ENCODE measurements around the gene SWAP70. TPM values are rescaled to one million over a fixed set of nuclear protein-coding genes. Genes with fewer than 3 reads are reported as not detected.

SWAP70 gene
- polyA plus RNA-seq, 3 donors, result 10.9 to 26.4 (median 13.8) TPM

DNA sequence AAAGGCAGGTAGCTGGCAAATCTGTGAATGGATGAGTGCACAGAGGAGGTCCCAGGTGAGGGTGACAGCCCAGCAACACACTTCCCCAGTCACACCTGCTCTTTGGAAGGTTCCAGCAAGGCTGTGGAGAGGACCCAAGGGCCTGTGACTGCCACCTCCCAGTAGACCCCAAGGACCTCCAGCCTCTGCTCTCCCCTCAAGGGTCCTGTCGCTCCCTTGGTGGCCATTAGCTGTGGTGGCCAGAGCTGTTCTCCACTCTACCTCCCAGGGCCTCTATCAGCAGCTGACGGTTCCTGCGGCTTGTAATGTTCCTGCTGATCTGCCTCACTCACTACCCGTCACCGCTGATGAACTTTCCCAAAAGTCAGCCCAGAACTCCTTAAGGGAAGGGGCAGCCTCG is 93.0 kb downstream of the SWAP70 start:
- Histone ChIP-seq H3K9me3 (replicated peaks in 1 of 2; ENCODE audit: control insufficient read depth in 1 of 2, insufficient read depth in 1 of 2, low read length in 2 of 2) (no peaks in the 10 kb centered on the region), H3K27ac (ENCODE audit: low read depth in 1 of 2, low read length in 2 of 2) (no peak overlapping the region), H3K27me3 (ENCODE audit: control insufficient read depth in 2 of 2, insufficient read depth in 2 of 2, low read length in 2 of 2) (no peaks in the 10 kb centered on the region), H3K4me2 (replicated peaks; ENCODE audit: extremely low read depth, low read length, poor library complexity, severe bottlenecking) (no peak overlapping the region), H3K4me3 (replicated peaks in 1 of 3; ENCODE audit: low read depth in 2 of 3, low read length in 3 of 3) (no peak overlapping the region), H2AFZ (ENCODE audit: insufficient read depth, low read depth, low read length, poor library complexity, severe bottlenecking) (no peak overlapping the region), H3K36me3 (replicated peaks in 1 of 2; ENCODE audit: control insufficient read depth in 1 of 2, insufficient read depth in 2 of 2, low read length in 2 of 2) (peaks cover 0 to 5% of the 10 kb centered on the region in 2 donors), H3K4me1 (ENCODE audit: control insufficient read depth in 1 of 2, insufficient read depth in 2 of 2, low read length in 2 of 2) (peaks cover 19 to 24% of the 10 kb centered on the region in 2 donors), H3K9ac (ENCODE audit: insufficient read depth, low read length, poor library complexity, severe bottlenecking) (no peak overlapping the region), H3K79me2 (ENCODE audit: insufficient read depth, low read length) (no peaks in the 10 kb centered on the region), H4K20me1 (ENCODE audit: insufficient read depth, low read length) (no peaks in the 10 kb centered on the region)
- TF ChIP-seq, protein P1, sequence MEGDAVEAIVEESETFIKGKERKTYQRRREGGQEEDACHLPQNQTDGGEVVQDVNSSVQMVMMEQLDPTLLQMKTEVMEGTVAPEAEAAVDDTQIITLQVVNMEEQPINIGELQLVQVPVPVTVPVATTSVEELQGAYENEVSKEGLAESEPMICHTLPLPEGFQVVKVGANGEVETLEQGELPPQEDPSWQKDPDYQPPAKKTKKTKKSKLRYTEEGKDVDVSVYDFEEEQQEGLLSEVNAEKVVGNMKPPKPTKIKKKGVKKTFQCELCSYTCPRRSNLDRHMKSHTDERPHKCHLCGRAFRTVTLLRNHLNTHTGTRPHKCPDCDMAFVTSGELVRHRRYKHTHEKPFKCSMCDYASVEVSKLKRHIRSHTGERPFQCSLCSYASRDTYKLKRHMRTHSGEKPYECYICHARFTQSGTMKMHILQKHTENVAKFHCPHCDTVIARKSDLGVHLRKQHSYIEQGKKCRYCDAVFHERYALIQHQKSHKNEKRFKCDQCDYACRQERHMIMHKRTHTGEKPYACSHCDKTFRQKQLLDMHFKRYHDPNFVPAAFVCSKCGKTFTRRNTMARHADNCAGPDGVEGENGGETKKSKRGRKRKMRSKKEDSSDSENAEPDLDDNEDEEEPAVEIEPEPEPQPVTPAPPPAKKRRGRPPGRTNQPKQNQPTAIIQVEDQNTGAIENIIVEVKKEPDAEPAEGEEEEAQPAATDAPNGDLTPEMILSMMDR (IDR thresholded peaks at IDR 0.05), result no peak
- no peak overlapping the region for H3K27ac Mint-ChIP-seq
- peaks cover 6 to 7% of the 10 kb centered on the region in 2 donors for H3K36me3 Mint-ChIP-seq
- DNase-seq, result no peak
- H3K4me1 Mint-ChIP-seq, result peaks cover 44% of the 10 kb centered on the region
- 100% methylated on average over 6 of the region's 6 CpGs for WGBS (ENCODE audit: insufficient coverage)
- no peak overlapping the region for H3K4me3 Mint-ChIP-seq
- intact Hi-C loops (cut with micrococcal nuclease), result loop anchor here (5.0 to 10.0 kb wide), 5 partner anchors 92 to 565 kb away; partner anchors contain the start of genes ADM (in 1 of the 2), SWAP70 (in 1 of the 2) and WEE1 (in 1 of the 2)
- H3K9me3 Mint-ChIP-seq, result peaks cover 0 to 2% (median 0%) of the 10 kb centered on the region in 7 donors
- peaks cover 5 to 8% (median 7%) of the 10 kb centered on the region in 3 donors for H3K27me3 Mint-ChIP-seq (ENCODE audit: low read depth in 3 of 3)

DNA sequence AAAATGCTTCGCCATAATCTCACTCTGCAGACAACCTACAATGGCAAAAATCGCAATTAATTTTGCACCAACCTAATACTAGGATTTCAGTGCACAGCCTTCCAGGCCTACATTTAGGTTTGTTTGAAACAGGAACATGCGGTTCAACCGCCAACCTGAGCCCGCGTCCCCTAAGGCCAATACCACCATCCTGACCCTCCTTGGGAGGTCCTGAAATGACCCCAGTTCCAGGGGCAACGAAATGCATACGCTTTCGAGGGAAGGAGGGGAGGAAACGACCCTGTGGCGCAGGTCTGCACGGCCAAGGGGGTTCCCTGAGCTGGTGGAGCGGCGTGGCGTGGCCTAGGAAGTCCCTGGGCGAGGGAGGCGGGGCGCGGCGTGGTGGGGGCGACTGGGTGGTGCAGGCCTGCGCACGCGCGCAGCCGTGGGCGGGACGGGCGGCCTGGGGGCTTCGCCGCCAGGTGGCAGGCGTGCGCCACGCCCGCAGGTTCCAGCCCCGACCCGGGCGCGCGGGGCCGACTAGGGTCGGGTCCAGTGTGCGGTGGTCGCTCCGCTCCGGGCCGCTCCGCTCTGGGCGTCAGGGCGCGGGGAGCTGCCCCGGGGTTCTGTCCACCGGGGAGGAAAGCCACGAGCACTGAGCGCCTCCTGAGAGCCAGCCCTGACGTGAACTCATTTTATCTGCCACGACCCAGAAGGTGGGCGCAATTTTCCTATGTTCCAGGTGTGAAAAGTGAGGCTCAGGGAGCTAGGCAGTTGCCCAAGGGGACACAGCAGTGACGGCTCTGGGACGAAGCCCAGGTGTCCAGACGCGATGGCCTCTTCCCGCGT is 94.1 kb downstream of the SWAP70 start:
- intact Hi-C loops (cut with micrococcal nuclease), result loop anchor here (5.0 to 10.0 kb wide), 5 partner anchors 93 to 564 kb away; partner anchors contain the start of genes ADM (in 1 of the 2), SWAP70 (in 1 of the 2) and WEE1 (in 1 of the 2)
- Mint-ChIP-seq H3K27me3 (ENCODE audit: low read depth in 3 of 3) (peaks cover 5 to 8% (median 7%) of the 10 kb centered on the region in 3 donors), H3K9me3 (peaks cover 0 to 2% (median 0%) of the 10 kb centered on the region in 7 donors), H3K4me3 (peak overlapping the region; percentile 76 to 91), H3K36me3 (peaks cover 3% of the 10 kb centered on the region in 2 donors), H3K4me1 (peaks cover 41% of the 10 kb centered on the region), H3K27ac (peak overlapping the region; percentile 38 to 91 (median 79))
- no peaks in the 10 kb centered on the region for H4K20me1 ChIP-seq (ENCODE audit: insufficient read depth, low read length)
- peak overlapping the region; percentile 96 for H2AFZ ChIP-seq (ENCODE audit: insufficient read depth, low read depth, low read length, poor library complexity, severe bottlenecking)
- H3K36me3 ChIP-seq (replicated peaks in 1 of 2; ENCODE audit: control insufficient read depth in 1 of 2, insufficient read depth in 2 of 2, low read length in 2 of 2), result no peaks in the 10 kb centered on the region
- peak overlapping the region; percentile 83 for H3K4me2 ChIP-seq (replicated peaks; ENCODE audit: extremely low read depth, low read length, poor library complexity, severe bottlenecking)
- under 1% methylated on average over 60 of the region's 64 CpGs for WGBS (ENCODE audit: insufficient coverage)
- H3K79me2 ChIP-seq (ENCODE audit: insufficient read depth, low read length), result no peaks in the 10 kb centered on the region
- peak overlapping the region; percentile 70 for H3K9ac ChIP-seq (ENCODE audit: insufficient read depth, low read length, poor library complexity, severe bottlenecking)
- H3K4me1 ChIP-seq (ENCODE audit: control insufficient read depth in 1 of 2, insufficient read depth in 2 of 2, low read length in 2 of 2), result peaks cover 19 to 24% of the 10 kb centered on the region in 2 donors
- H3K9me3 ChIP-seq (replicated peaks in 1 of 2; ENCODE audit: control insufficient read depth in 1 of 2, insufficient read depth in 1 of 2, low read length in 2 of 2), result no peaks in the 10 kb centered on the region
- DNase-seq, result peak; percentile 78 to 92 (median 84)
- TF ChIP-seq, protein P1 (IDR thresholded peaks at IDR 0.05), result peak; percentile 92
- peak overlapping the region; percentile 50 to 82 (median 66) for H3K4me3 ChIP-seq (replicated peaks in 1 of 3; ENCODE audit: low read depth in 2 of 3, low read length in 3 of 3)
- H3K27me3 ChIP-seq (ENCODE audit: control insufficient read depth in 2 of 2, insufficient read depth in 2 of 2, low read length in 2 of 2), result no peaks in the 10 kb centered on the region
- peak overlapping the region in 1 of 2 donors; percentile 75 for H3K27ac ChIP-seq (ENCODE audit: low read depth in 1 of 2, low read length in 2 of 2)

Data from CD14-positive monocyte (primary cell).